HG03432 (cell line): ENCODE results near the gene CNTF.

Experiments
- ATAC-seq: cut with Tn5 transposase; IDR thresholded peaks from one replicate; pipeline ENCODE4 v1.9.1; 2021; ENCODE audit warnings: mild to moderate bottlenecking, moderate library complexity; ENCODE audit not compliant: unreplicated experiment

CNTF gene

GRCh38 chr11:58606930-58607714, 15.3 kb upstream of the CNTF start:
- ATAC-seq: no peak

GRCh38 chr11:58608331-58608730, 14.1 kb upstream of the CNTF start:
- no peak for ATAC-seq

GRCh38 chr11:58609723-58610122, 12.7 kb upstream of the CNTF start:
- ATAC-seq: no peak

GRCh38 chr11:58613228-58613627, 9.2 kb upstream of the CNTF start:
- no peak for ATAC-seq

DNA sequence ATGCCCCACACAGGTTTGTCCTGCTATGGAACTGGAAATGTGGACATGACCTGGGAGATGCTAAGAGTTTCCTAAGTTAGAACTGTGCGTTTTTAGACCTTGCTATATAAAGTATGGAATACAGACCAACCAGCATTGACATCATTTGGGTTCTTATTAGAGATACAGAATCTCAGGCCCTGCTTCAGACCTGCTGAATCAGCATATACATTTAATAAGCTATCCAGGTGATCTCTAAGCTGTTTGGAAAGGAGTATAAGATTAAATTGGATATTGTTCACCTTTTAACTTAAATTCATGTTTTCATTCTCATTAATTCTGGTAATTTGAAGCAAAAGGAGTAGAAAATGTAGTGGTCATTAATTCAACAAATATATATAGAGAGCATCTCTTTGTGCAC, 6.9 kb upstream of the CNTF start:
- no peak for ATAC-seq

DNA sequence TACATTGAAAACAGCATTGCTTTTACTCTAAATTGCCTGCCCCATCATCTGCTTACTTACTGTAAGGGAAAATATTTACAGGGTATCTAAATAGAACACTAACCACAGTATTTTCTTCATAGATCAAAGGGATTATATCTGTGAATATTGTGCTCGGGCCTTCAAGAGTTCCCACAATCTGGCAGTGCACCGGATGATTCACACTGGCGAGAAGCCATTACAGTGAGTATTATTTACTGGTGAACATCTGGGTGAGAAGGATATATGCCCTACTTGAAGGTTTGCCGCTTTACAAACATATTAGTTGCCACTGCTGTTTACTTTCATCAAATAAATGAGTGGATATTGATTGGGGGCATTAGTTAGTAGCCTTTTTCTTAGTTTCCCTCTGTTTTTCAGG, 5.9 kb upstream of the CNTF start:
- no peak for ATAC-seq

GRCh38 chr11:58617976-58618557, 4.4 kb upstream of the CNTF start:
- ATAC-seq: no peak

- ATAC-seq: peak; percentile 63
Observed at GRCh38 chr11:58621586-58622262, 741 bp upstream of the CNTF start.

- no peak for ATAC-seq
Observed at GRCh38 chr11:58625086-58625485, 2.6 kb downstream of the CNTF start.

GRCh38 chr11:58625826-58626460, 3.5 kb downstream of the CNTF start:
- ATAC-seq: no peak

GRCh38 chr11:58626934-58627483, 4.5 kb downstream of the CNTF start:
- no peak for ATAC-seq

GRCh38 chr11:58628446-58628845, 6.0 kb downstream of the CNTF start:
- no peak for ATAC-seq

DNA sequence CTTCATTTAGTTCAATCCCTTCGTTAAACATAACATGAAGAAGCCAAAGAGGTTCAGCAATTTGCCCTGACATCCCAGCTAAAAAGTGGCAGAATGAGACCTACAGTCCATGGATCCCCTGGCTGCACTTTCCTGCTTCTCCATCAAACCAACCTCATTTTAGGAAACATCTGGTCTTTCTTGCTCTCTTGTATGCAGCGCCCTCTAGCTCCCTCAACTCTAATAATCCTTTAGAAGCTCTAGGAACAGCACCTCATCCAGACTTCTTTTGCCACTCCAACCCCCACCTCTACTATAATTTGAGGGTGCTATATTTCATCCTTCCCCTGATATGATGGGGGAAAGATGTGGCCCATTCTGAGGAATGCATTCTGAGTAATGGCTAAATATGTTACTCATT, 7.4 kb downstream of the CNTF start:
- ATAC-seq: no peak

DNA sequence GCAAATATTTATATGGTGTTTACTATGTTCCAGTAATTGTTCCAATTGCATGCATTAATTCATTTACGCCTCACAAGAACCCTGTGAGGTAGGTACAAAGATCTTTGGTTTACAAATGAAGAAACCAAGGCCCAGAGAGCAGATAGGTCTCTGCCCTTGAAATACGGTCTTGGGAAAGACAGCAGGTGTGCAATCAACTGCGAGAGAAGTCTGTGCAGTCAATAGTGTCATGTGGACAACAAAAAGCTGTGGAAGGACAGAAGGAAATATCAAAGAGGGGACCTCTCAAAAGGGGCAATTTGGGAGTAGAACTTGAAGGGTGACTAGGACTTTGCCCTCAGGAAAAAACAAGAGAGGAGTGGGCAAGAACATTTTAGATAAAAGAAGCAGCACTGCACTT, 8.9 kb downstream of the CNTF start:
- ATAC-seq: no peak

DNA sequence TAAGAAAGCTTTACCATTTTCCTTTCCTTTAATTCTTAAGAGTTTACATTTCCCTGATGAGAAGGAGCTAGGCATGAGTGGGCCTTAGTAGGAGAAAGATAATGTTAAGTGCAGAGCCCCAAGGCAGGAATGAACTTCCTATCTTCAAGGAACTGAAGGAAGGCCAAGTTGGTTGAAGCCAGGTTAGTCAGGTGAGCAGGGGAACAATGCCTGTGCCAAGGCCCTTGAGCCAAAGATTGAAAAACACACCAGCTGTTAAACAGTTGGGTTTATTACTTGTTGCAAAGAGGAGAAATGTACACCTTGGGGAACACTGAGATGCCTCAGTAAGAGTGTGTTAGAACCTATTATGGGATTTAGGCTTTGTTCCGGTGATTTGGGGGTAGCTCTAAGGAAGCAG, 10.0 kb downstream of the CNTF start:
- no peak for ATAC-seq

- no peak for ATAC-seq
Observed at GRCh38 chr11:58636587-58636986, 14.1 kb downstream of the CNTF start.

- no peak for ATAC-seq
Observed at GRCh38 chr11:58637371-58637770, 14.9 kb downstream of the CNTF start.

GRCh38 chr11:58639103-58639502, 16.6 kb downstream of the CNTF start:
- ATAC-seq: no peak

DNA sequence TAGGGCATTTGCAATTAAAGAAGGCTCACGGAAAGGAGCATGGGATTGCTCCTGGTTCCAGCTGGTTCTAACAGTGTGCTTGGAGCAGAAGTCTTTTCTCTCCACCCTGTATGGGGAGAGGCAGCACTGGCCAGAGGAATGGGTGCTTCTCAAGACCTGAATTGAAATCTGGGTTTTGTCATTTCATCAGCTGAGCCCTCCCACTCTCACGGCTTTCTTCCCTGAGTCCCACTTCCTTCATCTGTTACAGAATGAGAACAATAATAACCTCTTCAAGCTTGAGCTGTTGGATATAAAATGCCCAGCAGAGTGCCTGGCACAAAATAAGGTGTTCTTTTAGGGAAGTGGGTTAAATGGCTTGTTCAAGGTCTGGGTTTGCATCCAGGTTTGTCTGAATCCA, 17.2 kb downstream of the CNTF start:
- ATAC-seq: no peak

- ATAC-seq: no peak
Observed at GRCh38 chr11:58640386-58641023, 18.0 kb downstream of the CNTF start.

- ATAC-seq: no peak
Observed at GRCh38 chr11:58641341-58641740, 18.9 kb downstream of the CNTF start.
